CD4-positive, alpha-beta T cell (primary cell): Measurements from ENCODE around the gene D2HGDH. TPM values are rescaled to one million over a fixed set of nuclear protein-coding genes. Genes with fewer than 3 reads are reported as not detected.

Source experiments
- ATAC-seq: fragments of 200-7000 bp; cut with Tn5 transposase; one replicate; pipeline ENCODE4 v1.10.0; 2022; ENCODE audit warnings: mild to moderate bottlenecking; ENCODE audit not compliant: poor library complexity
- CTCF ChIA-PET: fragments of 350-600 bp; sonication (Branson Sonifier 250); formaldehyde crosslinking; loops from one replicate; lab custom pipeline; 2021; ENCODE audit warnings: antibody characterized with exemption, inconsistent platforms; lab: Charles Lee
- POLR2A ChIA-PET: fragments of 350-600 bp; sonication (Branson Sonifier 250); formaldehyde crosslinking; loops from one replicate; lab custom pipeline; 2021; ENCODE audit warnings: antibody characterized with exemption, inconsistent platforms; lab: Charles Lee
- DNase-seq, 14 experiments: peaks; one replicate each; pipeline ENCODE4 v3.0.0-alpha.2; 2013 to 2020; ENCODE audit warnings: mixed read lengths in 2 of 14
- H3K27ac ChIP-seq, 2 donors: one replicate each; pipeline versions ENCODE4 v1.5.1 to v1.7.0; 2013; ENCODE audit warnings: low read length in 2 of 2, low read depth in 1 of 2, mild to moderate bottlenecking in 1 of 2
- H3K27me3 ChIP-seq, 2 experiments: 1 replicate in 1 of 2; 2 replicates in 1 of 2; pipeline versions ENCODE4 v1.6.1 to v1.7.0; 2013; ENCODE audit warnings: low read length in 2 of 2, control low read depth in 1 of 2, mild to moderate bottlenecking in 1 of 2, moderate library complexity in 1 of 2; ENCODE audit not compliant: insufficient read depth in 2 of 2, control insufficient read depth in 1 of 2
- H3K36me3 ChIP-seq: one replicate; pipeline ENCODE4 v1.6.1; 2013; ENCODE audit warnings: low read length, control low read depth; ENCODE audit not compliant: insufficient read depth
- H3K4me1 ChIP-seq: one replicate; pipeline ENCODE4 v1.6.1; 2013; ENCODE audit warnings: low read length, control low read depth; ENCODE audit not compliant: insufficient read depth
- H3K4me3 ChIP-seq: one replicate; pipeline ENCODE4 v1.5.1; 2013; ENCODE audit warnings: mild to moderate bottlenecking, low read length, moderate library complexity
- H3K9me3 ChIP-seq, 2 experiments: 1 replicate in 1 of 2; 2 replicates in 1 of 2; pipeline versions ENCODE4 v1.6.1 to v1.7.0; 2013; ENCODE audit warnings: low read length in 2 of 2, mild to moderate bottlenecking in 2 of 2, control low read depth in 1 of 2, moderate library complexity in 1 of 2; ENCODE audit not compliant: control insufficient read depth in 1 of 2, insufficient read depth in 1 of 2
- H3K27ac Mint-ChIP-seq: one replicate; pipeline ENCODE4 v1.8.0; 2020; ENCODE audit warnings: mixed read lengths
- H3K27me3 Mint-ChIP-seq: one replicate; pipeline ENCODE4 v1.8.0; 2021; ENCODE audit warnings: mixed read lengths
- H3K36me3 Mint-ChIP-seq: one replicate; pipeline ENCODE4 v1.8.0; 2021; ENCODE audit warnings: low read depth, mixed read lengths
- H3K4me1 Mint-ChIP-seq: one replicate; pipeline ENCODE4 v1.8.0; 2021; ENCODE audit warnings: low read depth, mixed read lengths
- H3K4me3 Mint-ChIP-seq: one replicate; pipeline ENCODE4 v1.8.0; 2020; ENCODE audit warnings: mild to moderate bottlenecking, mixed read lengths
- H3K9me3 Mint-ChIP-seq: one replicate; pipeline ENCODE4 v1.8.0; 2020; ENCODE audit warnings: mixed read lengths
- intact Hi-C, 2 experiments: fragments of 100-400 bp; cut with DNase I in 1 of 2; cut with micrococcal nuclease in 1 of 2; formaldehyde crosslinking; loops; one replicate each; pipeline versions ENCODE4 v1.15.1 to v1.9.0; 2023 to 2025; cut with DNase I, micrococcal nuclease
- total RNA-seq, 174 experiments: library from RNA in 2 of 174; stranded (reverse) in 2 of 174; gene quantifications; one replicate each; pipeline ENCODE4 v1.2.3 and lab custom pipeline; 2021 to 2026
- TF ChIP-seq, protein P1 (sequence below): fragments of 200-600 bp; IDR thresholded peaks from one replicate; pipeline ENCODE4 v1.8.0; 2022; ENCODE audit warnings: antibody characterized with exemption, mild to moderate bottlenecking

Gene D2HGDH
- total RNA-seq, 2 experiments from 2014 or later = 27.6 to 30.6 TPM

GRCh38 chr2:241775223-241776177 is 41.1 kb downstream of the D2HGDH start:
- Histone ChIP-seq H3K9me3 (no peaks in the 10 kb centered on the region), H3K4me1 (peaks cover 17% of the 10 kb centered on the region), H3K4me3 (no peak overlapping the region), H3K27me3 (peaks cover 0 to 4% of the 10 kb centered on the region in 2 experiments), H3K36me3 (no peaks in the 10 kb centered on the region), H3K27ac (no peak overlapping the region)
- intact Hi-C loops = no loop called here
- Mint-ChIP-seq H3K4me3 (no peak overlapping the region), H3K9me3 (no peaks in the 10 kb centered on the region), H3K27ac (no peak overlapping the region), H3K36me3 (no peaks in the 10 kb centered on the region), H3K27me3 (no peaks in the 10 kb centered on the region), H3K4me1 (peaks cover 15% of the 10 kb centered on the region)
- no peak for ATAC-seq
- TF ChIP-seq, protein P1, sequence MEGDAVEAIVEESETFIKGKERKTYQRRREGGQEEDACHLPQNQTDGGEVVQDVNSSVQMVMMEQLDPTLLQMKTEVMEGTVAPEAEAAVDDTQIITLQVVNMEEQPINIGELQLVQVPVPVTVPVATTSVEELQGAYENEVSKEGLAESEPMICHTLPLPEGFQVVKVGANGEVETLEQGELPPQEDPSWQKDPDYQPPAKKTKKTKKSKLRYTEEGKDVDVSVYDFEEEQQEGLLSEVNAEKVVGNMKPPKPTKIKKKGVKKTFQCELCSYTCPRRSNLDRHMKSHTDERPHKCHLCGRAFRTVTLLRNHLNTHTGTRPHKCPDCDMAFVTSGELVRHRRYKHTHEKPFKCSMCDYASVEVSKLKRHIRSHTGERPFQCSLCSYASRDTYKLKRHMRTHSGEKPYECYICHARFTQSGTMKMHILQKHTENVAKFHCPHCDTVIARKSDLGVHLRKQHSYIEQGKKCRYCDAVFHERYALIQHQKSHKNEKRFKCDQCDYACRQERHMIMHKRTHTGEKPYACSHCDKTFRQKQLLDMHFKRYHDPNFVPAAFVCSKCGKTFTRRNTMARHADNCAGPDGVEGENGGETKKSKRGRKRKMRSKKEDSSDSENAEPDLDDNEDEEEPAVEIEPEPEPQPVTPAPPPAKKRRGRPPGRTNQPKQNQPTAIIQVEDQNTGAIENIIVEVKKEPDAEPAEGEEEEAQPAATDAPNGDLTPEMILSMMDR = no peak
- DNase-seq = no peak
- POLR2A ChIA-PET = no interaction called here
- CTCF ChIA-PET = no interaction called here

- no peak within 1 kb of the TSS for H3K27ac ChIP-seq
- Mint-ChIP-seq H3K36me3 (no peaks in the 10 kb centered on the region), H3K4me3 (no peak within 1 kb of the TSS), H3K4me1 (peaks cover 15% of the 10 kb centered on the region), H3K27ac (no peak within 1 kb of the TSS), H3K9me3 (peaks cover 3% of the 10 kb centered on the region), H3K27me3 (no peaks in the 10 kb centered on the region)
- peaks cover 0 to 6% of the 10 kb centered on the region in 2 experiments for H3K9me3 ChIP-seq
- H3K27me3 ChIP-seq = peaks cover 0 to 4% of the 10 kb centered on the region in 2 experiments
- no peaks in the 10 kb centered on the region for H3K36me3 ChIP-seq
- peaks cover 15% of the 10 kb centered on the region for H3K4me1 ChIP-seq
- H3K4me3 ChIP-seq = no peak within 1 kb of the TSS
- intact Hi-C loops = no loop called here
- ChIA-PET CTCF (no interaction called here), POLR2A (no interaction called here)
- DNase-seq (no peak), ATAC-seq (no peak)
- TF ChIP-seq, protein P1 = no peak
These were observed 42.1 kb downstream of the D2HGDH start, which contains the start of gene GAL3ST2 for GRCh38 chr2:241776336-241777169. TSS of gene GAL3ST2 (plus strand) at chr2:241776822. CDS start at chr2:241776956, 134 bp downstream.

GRCh38 chr2:241777170-241777685 is 42.8 kb downstream of the D2HGDH start:
- H3K9me3 Mint-ChIP-seq = peaks cover 3% of the 10 kb centered on the region
- CTCF ChIA-PET = no interaction called here
- TF ChIP-seq, protein P1 = no peak

More at GRCh38 chr2:241777170-241777685, 42.8 kb downstream of the D2HGDH start:
- no peaks in the 10 kb centered on the region for H3K27me3 Mint-ChIP-seq
- Histone ChIP-seq H3K4me1 (peaks cover 9% of the 10 kb centered on the region), H3K27ac (no peak overlapping the region), H3K36me3 (no peaks in the 10 kb centered on the region), H3K4me3 (no peak overlapping the region), H3K27me3 (peaks cover 0 to 4% of the 10 kb centered on the region in 2 experiments), H3K9me3 (peaks cover 0 to 6% of the 10 kb centered on the region in 2 experiments)
- no peak overlapping the region for H3K27ac Mint-ChIP-seq
- DNase-seq (no peak), ATAC-seq (no peak)
- H3K4me1 Mint-ChIP-seq = peaks cover 9% of the 10 kb centered on the region
- intact Hi-C loops = no loop called here
- POLR2A ChIA-PET = no interaction called here
- no peak overlapping the region for H3K4me3 Mint-ChIP-seq
- no peaks in the 10 kb centered on the region for H3K36me3 Mint-ChIP-seq
